ENCODE data around the gene C2CD2L.

GRCh38 chr11:119108146-119108856 lies 1.2 kb downstream of the C2CD2L start:
- TF ChIP-seq CTCF (IDR thresholded peaks at IDR 0.05) (no peak), REST (IDR thresholded peaks at IDR 0.05) (no peak), POLR2A (IDR thresholded peaks at IDR 0.05; ENCODE audit: low read length) (no peak), JUN (IDR thresholded peaks at IDR 0.05) (no peak)

Data from A549 (cell line).